Renal cortex interstitium (tissue), 11 donors: Measurements from ENCODE around the gene CDK17. TPM values are rescaled to one million over a fixed set of nuclear protein-coding genes. Genes with fewer than 3 reads are reported as not detected.

Source experiments
- DNase-seq, 11 donors: peaks; one replicate each; pipeline ENCODE4 v3.0.0-alpha.2; 2013; ENCODE audit warnings: low read depth in 9 of 11, low spot score in 4 of 11; ENCODE audit errors: extremely low read depth in 1 of 11
- polyA plus RNA-seq, 3 donors: library from polyadenylated mRNA; unstranded; fragments of 120-200 nt; gene quantifications; one replicate each; pipeline ENCODE4 v1.2.1, GENCODE V29; 2013; ENCODE audit not compliant: insufficient read length in 3 of 3

Gene CDK17
- polyA plus RNA-seq, 3 donors, result 32.0 to 43.3 (median 36.7) TPM

DNA sequence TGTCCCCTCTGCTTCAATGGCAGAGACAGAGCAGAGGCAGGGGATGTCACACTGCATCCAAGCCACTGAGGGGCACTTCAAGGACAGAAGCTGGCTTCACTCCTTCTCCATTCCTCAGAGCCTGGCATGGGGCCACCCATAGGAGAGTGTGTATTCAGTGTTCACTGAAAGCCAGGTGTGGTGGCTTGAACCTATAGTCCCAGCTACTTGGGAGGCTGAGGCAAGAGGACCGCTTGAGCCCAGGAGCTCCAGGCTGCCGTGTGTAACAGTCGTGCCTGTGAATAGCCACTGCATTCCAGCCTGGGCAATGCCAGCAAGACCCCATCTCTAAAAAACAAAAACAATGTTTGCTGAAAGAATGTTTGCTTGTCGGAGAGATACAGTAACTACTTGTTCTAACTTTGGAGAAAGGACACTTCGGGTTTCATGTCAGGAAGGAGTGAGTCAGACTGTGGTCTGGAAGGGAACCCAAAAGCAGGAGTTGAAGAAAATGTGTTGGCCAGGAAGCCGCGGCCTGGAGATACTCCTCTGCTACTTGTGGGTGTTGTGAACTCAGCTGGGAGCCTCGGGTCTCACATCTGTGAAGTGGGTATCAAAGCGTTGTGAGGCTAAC is 162.7 kb downstream of the CDK17 start:
- no peak for DNase-seq

DNA sequence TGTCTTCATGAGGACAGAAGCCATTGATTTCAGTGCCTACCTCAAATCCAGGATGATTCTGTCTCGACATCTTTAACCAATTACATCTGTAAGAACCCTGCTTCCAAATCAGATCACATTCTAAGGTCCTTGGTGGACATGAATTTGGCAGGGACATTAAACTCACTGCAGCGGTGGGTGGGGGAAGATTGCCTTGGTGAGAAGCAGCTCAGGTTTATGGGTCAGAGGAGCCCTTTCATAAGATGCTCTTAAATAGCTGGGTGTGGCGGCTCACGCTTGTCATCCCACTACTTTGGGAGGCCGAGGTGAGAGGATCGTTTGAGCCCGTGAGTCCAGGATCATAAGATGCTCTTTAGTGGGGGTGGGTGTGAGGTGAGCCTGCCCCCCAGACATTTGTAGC is 163.2 kb downstream of the CDK17 start:
- DNase-seq, result no peak

DNA sequence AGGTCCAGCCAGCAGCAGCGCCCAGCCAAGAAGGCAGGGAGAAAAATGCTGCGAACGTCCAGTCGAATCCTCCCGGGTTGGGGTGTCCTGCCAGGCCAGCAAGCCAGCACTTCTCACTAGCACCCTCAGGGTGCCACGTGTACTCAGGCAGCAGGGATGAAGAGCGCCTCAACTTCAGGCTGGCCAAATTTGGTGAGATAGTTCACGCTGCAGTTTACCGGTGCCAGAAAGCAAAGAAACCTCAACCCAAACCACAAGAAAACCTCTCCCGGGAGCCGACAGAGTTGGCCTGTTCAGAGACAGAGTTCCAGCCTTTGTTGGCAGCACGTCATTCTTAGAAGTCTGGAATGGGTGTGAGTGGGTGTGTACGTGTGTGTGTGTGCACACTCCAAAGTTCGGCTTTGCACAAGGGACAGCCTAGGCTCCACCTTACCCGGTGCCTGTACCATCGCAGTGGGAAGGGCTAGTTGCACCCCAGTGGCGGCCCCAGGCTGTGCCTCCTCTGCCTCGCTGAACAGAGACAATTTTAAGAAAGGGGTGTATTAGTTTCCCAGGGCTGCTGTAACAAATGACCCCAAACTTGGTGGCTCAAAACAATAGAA is 163.9 kb downstream of the CDK17 start:
- DNase-seq, result no peak

DNA sequence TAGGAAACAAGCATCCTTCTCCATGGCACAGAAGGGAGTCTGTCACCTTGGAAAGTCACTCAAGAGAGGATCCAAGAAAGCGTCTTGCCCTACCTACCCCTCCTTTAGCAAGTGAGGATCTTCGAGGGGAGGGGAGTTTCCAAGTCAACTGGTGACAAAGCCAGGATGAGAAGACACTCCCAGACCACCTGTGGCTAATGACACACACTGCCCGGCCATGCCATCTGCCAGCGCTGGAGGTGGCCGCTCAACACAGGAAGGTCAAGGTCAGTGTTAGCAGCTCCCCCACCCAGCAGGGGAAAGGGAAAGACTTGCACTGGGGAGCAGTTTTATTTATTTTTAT is 164.8 kb downstream of the CDK17 start:
- DNase-seq, result no peak

DNA sequence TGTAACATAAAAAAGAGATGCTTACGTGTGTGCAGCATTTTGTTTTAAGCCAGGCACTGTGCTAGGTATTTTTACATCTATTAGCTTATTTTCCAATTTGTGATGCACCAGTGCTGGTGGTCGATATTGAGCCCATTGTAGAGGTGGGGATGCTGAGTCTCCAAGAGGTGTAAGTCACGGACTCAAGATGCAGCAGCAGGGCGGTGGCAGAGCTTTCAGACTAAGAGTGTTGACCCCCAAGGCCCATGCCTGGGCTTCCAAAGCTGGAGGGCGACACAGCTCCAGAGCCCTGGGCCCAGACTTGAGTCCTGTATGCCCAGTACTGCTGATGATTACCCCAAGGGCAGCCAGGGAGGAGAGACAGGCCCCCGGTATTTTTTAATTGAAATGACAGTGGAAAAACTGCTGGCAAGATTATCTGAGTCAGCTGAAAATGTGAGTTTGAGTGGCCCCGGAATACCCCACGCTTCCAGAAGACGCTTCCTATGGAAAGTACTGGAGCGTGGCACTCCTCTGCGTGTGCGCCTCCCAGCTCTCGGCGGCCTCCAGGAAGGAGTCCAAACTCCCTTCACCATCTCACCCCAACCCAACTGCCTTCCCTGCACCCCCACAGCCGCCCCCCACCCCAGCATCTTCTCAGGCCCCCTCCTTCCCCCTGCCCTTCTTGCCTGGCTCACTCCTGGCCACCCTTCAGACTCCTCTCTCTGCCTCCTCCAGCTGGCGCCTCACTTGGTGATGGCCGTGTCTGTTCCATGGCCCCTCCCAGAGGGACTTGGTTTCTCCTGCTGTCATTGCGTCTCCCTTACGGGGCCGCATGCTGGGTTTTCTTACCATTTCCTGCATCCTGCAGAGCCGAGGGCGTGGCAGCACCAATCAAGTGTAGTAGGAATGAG is 165.4 kb downstream of the CDK17 start:
- DNase-seq, result no peak

GRCh38 chr12:96233939-96234461 is 166.2 kb downstream of the CDK17 start:
- DNase-seq, result no peak

GRCh38 chr12:96233168-96233567 is 167.1 kb downstream of the CDK17 start:
- DNase-seq, result no peak

DNA sequence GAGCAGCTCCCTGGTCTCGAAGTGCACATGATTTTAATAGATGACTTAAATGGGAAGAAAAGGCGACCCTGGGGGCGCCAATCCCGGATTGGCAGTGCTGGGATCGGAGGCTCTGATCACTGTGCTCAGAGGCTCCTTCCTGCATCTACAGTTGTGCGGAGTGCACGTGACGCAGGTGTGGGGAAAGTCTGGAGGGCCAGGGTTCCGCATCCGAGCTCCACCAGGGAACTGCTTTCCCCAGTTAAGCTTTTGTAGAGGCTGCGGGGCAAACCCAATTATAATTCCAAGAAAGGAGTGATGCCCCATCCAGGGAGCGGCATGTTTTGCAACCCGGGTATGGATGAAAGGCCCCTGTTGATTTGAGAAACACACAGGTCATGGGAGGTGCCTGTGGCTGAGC is 169.6 kb downstream of the CDK17 start:
- no peak for DNase-seq

DNA sequence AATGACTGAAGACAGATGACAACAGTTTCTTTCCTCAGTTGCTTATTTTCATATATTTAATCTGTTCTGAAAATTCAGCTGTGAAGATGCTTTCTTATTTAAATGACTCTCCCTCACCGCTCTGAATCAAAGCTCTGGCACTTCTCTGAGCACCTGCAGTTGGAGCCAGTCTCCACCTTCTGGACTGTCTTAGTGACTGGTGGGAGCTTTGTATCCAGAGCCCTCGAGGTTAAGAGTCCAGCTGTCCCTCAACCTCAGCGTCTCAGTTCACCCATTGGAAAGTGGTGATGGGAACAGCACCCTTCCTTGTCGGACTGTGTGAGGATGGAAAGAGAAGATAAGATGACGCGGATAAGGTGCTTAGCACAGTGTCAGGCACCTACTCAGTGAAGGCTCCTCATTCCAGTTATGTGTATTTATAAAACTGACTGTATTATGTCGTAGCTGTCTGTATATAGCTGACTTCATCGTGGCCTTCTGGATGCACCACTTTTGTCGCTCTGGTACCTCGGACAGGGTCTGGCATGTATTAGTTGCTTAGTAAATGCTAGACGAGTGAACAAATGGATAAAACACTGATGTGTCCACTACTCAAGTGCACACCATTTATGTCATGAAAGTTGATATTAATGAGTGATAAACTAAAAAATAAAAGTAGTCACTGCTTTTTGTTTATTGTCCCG is 171.5 kb downstream of the CDK17 start:
- DNase-seq, result no peak

Other genes with a start within 250 kb of the CDK17 start
- 10 to 100 TPM; 47.1 to 59.4 (median 55.9) TPM for gene ELK3, start 206.1 kb downstream of the CDK17 start, polyA plus RNA-seq
- gene CFAP54, start 89.1 kb upstream of the CDK17 start, polyA plus RNA-seq, result 1 to 10 TPM; 2.8 to 4.6 (median 3.2) TPM